Nucleus accumbens (tissue), 56 donors: ENCODE measurements around the gene CPNE5.
A peak's percentile ranks its signal among the peaks of the same experiment; 100 is the strongest.
"Not testable (repeated sequence)": the region's sequence is repeated elsewhere in the genome, so short reads cannot be mapped to it uniquely, and the experiment has no call there.

ENCODE experiments used
- DNase-seq, 56 donors: peaks; one replicate each; lab custom pipeline; 2025; lab: John Stamatoyannopoulos, UW

Gene CPNE5

DNA sequence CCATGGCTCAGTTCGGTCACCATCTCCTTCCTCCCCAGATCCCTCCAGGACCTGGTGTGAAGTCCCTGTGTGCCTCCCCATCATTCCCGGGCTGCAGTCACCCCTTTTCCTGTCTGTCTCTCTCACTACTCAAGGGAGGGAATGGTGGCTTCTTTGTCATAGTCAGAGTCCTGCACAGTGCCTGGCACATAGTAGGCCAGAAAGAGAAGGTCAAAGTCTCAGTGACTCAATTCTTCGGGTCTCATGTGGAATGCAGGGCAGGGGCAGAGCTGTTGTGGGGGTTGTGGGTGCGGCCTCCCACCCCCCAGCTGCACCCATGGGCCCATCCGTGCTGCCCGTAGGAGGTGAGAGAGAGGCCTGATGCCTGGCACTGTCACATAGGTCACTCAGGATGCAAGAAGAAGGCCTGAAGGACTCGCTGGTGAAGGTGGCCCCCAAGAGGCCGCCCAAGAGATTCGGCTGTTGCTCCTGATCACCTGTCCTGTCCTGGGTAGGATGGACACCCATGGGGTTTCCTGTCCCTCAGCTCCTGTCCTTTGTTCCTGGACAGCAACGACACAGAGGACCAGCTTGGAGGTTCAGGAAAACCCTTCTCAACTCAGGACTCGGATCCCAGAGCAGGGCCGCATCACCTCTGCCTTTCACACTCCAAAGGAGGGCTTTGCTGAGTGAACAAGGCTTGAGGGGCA is 107.5 kb downstream of the CPNE5 start:
- DNase-seq = no peak

- DNase-seq = no peak
Measured at GRCh38 chr6:36730424-36731380, 108.5 kb downstream of the CPNE5 start.

DNA sequence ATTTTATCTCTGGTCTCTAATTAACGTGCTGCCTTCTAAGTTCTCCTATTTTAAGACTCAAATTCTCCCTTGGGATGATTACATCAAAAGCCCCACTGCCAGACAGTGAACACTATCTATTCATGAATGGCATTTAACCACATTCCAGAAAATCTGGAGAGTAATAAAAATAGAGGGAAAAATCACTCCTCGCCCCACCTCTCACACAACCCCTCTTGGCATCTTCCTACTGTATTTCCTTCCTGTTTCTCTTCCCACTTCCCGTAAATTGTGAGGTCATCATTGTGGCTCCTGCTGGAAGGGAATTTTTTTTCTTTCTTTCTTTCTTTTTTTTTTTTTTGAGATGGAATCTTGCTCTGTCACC is 110.1 kb downstream of the CPNE5 start:
- DNase-seq = no peak

- DNase-seq = no peak
Measured at GRCh38 chr6:36728289-36729160, 110.7 kb downstream of the CPNE5 start.

DNA sequence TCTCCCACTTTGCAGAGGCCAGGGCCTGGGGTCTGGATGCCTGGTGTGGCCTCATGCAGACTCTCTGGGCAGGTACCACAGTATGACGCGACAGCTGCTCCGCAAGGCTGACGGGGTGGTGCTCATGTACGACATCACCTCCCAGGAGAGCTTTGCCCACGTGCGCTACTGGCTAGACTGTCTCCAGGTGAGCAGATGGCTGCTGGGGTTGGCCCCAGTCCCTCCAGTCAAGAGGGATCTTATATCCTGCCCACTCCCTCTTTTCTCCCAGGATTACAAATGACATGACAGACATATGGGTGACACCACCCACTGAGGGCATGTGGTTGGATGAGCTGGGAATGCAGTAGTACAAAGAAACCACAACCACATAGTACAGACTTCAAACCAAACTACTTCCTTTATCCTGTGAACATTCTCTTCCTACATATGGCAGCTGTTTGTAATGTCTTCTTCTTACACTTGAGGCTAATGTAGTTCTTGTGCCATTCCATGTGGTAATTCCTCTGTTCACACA is 111.7 kb downstream of the CPNE5 start:
- DNase-seq = no peak

DNA sequence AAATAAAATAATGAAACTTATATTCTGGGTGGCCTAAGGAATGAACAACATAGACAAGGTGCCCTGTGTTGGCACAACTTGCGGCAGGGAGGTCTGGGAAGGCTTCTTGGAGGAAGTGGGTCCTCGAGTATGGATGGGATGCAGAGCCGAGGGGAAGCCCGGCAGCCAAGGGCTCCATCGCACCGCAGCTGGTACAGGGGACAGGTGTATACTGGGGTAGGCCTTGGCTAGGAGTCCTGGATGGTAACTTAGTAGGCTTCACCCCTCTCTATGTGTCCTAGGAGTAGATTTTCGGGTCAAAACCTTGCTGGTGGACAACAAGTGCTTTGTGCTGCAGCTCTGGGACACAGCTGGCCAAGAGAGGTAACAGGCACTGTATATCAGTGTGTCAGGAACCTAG is 113.7 kb downstream of the CPNE5 start:
- no peak for DNase-seq

DNA sequence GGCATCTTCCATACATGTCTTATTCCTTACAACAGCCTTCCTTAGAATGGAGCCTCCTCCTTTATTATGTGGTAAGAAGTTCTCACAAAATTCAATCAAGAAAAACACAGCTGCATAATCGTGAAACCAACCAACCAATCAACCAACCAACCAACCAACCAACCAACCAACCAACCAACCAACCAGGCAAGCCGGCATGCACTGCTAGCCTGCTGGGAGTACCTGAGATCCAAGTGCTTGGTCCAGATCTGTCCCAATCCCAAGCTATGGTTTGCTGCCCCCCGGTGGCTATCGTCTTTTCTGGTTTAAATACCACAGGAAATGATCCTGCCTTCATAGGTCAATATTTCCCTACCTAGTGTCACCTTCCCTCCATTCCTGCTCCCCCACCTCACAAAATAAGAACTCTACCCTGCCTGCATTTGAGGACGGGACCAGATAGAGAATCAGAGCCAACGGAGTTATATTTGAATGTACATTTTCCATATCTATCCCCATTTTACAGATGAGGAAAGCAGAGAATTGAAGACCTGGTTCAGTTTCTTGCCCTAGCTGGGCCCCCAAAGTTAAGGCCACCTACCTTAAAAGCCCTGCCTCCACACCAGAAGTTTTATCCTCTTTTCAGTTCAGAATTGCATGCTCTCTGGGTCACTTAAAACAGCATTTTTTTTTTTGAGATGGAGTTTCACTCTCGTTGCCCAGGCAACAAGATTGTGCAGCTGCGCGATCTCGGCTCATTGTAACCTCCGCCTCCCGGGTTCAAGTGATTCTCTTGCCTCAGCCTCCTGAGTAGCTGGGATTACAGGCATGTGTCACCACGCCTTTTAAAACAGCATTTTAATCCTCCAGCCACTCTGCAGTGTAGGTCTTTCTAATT is 114.5 kb downstream of the CPNE5 start:
- peak in 9 of 56 donors; percentile 2 to 53 (median 16) for DNase-seq

DNA sequence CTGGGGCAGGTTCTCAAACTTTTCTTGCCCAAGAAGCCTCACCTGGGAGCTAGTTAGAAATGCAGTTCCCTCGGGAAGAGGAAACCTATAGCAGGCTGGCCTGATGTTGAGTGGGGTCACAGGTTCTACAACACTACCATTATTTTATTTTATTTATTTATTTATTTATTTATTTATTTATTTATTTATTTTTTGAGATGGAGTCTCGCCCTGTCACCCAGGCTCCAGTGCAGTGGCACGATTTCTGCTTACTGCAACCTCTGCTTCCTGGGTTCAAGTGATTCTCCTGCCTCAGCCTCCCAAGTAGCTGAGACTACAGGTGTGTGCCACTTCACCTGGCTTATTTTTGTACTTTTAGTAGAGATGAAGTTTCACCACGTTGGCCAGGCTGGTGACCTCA is 115.3 kb downstream of the CPNE5 start:
- not testable (repeated sequence) for DNase-seq

GRCh38 chr6:36722879-36723278 is 116.4 kb downstream of the CPNE5 start:
- DNase-seq = no peak

GRCh38 chr6:36722365-36722764 is 116.9 kb downstream of the CPNE5 start:
- DNase-seq = no peak

GRCh38 chr6:36721369-36722140 is 117.7 kb downstream of the CPNE5 start:
- no peak for DNase-seq

DNA sequence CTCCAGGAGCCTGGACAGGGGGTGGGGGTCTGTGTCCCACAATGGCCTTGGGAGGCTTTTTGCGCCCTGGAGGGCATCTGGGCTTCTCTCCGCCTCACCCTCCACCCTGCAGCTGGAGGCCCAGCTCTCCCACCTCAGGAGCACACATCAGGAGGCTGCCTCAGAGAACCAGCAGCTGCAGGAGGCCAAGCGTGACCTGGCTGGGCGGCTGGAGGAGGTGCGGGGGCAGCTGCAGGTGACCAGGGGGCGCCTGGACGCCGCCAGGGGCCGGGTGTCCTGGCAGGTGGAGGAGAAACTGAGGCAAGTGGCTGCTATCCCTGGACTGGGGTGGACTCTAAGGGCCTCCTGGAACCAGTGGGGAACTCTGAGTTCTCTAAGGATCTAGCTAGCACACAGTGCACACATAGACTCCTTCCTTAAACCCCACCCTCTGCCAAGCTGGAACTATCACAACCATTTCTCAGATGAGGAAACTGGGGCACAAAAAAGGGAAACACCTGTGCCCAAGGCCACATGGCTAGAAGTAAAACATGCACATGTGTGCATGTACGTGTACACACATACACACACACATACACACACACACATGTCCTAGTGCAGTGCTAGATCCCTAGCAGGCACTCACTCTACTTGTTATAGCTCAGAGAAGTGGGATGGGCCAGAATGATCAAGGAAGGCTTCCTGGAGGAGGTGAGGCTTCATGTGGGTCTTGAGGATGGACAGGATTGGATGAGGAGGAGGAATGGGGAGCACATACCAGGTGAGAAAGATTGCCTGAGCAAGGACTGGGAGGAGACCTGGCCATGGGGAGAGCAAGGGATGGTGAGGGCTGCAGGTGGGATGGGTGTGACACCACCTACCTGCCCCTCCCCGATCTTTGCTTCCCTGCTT is 118.7 kb downstream of the CPNE5 start:
- no peak for DNase-seq

DNA sequence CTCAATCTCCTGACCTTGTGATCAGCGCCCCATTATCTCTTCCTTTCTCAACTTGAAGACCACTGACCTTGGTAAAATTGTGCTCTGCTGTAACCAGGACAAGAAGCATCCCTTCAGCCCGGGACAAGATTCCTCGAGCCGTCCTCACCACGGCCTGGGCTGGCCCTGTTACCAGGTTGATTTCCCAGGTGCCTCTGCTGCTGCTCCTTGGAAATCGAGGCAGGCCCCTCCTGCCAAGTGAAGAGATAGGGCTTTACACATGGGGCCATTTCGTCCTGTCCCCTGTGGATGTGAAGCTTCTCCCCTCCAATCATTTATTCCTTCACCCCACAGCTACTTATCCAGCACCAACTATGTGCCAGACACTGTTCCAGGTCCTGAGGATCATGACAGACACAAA is 120.1 kb downstream of the CPNE5 start:
- DNase-seq = no peak

DNA sequence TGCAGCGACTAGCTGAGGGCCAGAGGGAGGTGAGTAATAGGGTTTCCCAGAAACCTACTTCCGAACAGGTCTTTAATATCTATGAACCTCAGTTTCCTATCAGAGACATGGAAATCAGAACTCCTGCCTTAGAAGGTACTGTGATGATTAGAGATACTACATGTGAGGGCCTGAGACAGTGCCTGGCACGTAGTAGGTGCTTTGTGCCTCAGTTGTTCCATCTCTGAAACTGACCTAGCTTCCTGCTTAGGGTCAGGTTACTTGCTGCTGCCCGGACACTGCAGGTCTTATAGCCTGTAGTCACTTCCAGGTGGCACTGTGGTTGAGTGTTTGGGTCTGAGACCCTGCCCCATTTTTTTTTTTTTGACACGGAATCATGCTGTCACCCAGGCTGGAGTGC is 120.7 kb downstream of the CPNE5 start:
- no peak for DNase-seq

DNA sequence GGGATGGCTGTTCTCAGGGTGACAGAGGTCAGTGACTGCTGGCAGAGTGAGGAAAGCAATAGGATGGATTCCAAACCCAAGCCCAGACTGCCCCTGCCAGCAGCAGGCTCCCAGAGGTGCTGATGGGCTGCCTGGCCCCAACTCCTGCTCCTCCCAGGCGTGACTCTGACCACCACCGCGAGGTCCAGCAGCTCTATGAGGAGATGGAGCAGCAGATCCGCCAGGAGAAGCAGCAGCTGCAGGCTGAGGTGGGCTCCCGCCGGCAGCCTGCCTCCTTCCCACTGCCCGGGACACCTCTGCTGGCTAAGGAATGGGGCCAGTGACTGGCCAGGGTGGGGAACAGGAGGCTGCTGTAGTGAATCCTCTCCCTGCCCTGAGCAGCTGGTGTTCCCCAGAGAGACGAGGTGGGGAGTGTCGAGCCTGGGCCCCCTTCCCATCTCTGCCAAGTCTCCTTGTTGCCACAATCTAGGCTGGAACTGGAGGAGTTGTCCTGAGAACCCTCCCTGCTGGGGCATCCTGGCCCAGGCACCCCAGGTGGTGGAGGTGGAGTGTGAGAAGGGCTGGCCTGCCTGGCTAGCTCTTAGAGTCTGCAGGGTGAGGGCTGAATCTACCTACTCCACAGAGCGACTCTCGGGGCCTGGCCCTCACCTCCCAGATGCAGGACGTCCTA is 121.2 kb downstream of the CPNE5 start:
- DNase-seq = no peak

- DNase-seq = no peak
Measured at GRCh38 chr6:36717231-36717825, 121.9 kb downstream of the CPNE5 start.
